Fibroblast of lung (primary cell): ENCODE data around the gene AKAP12. TPM values are rescaled to one million over a fixed set of nuclear protein-coding genes. Genes with fewer than 3 reads are reported as not detected.

Experiments used
- DNase-seq, 2 donors: peaks; one replicate each; pipeline versions ENCODE4 v3.0.0 to v3.0.0-alpha.2; 2010; ENCODE audit warnings: low read depth in 2 of 2
- H2AFZ ChIP-seq: 2 replicates; pipeline ENCODE4 v1.5.1; 2012; ENCODE audit warnings: low read length, control low read depth, inconsistent platforms
- H3K27ac ChIP-seq: 2 replicates; pipeline ENCODE4 v1.5.1; 2011; ENCODE audit warnings: low read length, control low read depth; ENCODE audit not compliant: insufficient read depth
- H3K27me3 ChIP-seq: 2 replicates; pipeline ENCODE4 v1.5.1; 2011; ENCODE audit warnings: mild to moderate bottlenecking, low read length; ENCODE audit not compliant: control insufficient read depth, insufficient read depth
- H3K36me3 ChIP-seq: 2 replicates; pipeline ENCODE4 v1.5.1; 2011; ENCODE audit warnings: low read length; ENCODE audit not compliant: control insufficient read depth, insufficient read depth
- H3K4me1 ChIP-seq: 2 replicates; pipeline ENCODE4 v1.5.1; 2011; ENCODE audit warnings: low read length; ENCODE audit not compliant: control insufficient read depth, insufficient read depth; ENCODE audit errors: extremely low read depth
- H3K4me2 ChIP-seq: 2 replicates; pipeline ENCODE4 v1.5.1; 2011; ENCODE audit warnings: low read length, control low read depth; ENCODE audit not compliant: insufficient read depth; ENCODE audit errors: extremely low read depth
- H3K4me3 ChIP-seq, 4 experiments: fragments of 200-600 bp in 1 of 4; sonication (generic) in 1 of 4; replicated peaks in 1 of 4; 2 replicates each; pipeline ENCODE4 v1.5.1; 2011 to 2016; ENCODE audit warnings: low read length in 4 of 4, low read depth in 3 of 4, mild to moderate bottlenecking in 3 of 4, control low read depth in 2 of 4, inconsistent platforms in 1 of 4, mixed read lengths in 1 of 4; ENCODE audit not compliant: insufficient read depth in 1 of 4; ENCODE audit errors: control extremely low read depth in 1 of 4
- H3K79me2 ChIP-seq: 2 replicates; pipeline ENCODE4 v1.5.1; 2012; ENCODE audit warnings: mild to moderate bottlenecking, low read length, inconsistent platforms; ENCODE audit not compliant: control insufficient read depth, insufficient read depth
- H3K9ac ChIP-seq: 2 replicates; pipeline ENCODE4 v1.5.1; 2011; ENCODE audit warnings: mild to moderate bottlenecking, low read length, control low read depth; ENCODE audit not compliant: insufficient read depth
- H3K9me3 ChIP-seq: 2 replicates; pipeline ENCODE4 v1.5.1; 2012; ENCODE audit warnings: low read depth, low read length; ENCODE audit not compliant: control insufficient read depth, insufficient read depth
- H4K20me1 ChIP-seq: 2 replicates; pipeline ENCODE4 v1.5.1; 2011; ENCODE audit warnings: low read length; ENCODE audit not compliant: control insufficient read depth, insufficient read depth; ENCODE audit errors: extremely low read depth
- CTCF ChIP-seq, 2 donors: IDR thresholded peaks in 1 of 2; conservative IDR thresholded peaks in 1 of 2; 1 replicate in 1 of 2; 2 replicates in 1 of 2; pipeline ENCODE4 v1.5.1; 2011 to 2012; ENCODE audit warnings: low read length in 2 of 2, control low read depth in 1 of 2, inconsistent platforms in 1 of 2, low read depth in 1 of 2, mild to moderate bottlenecking in 1 of 2
- EZH2 ChIP-seq: IDR thresholded peaks from 2 replicates; pipeline ENCODE4 v1.5.1; 2012; ENCODE audit warnings: low read length, control low read depth, mild to moderate bottlenecking; ENCODE audit errors: missing control alignments
- polyA plus RNA-seq, 2 donors: library from polyadenylated mRNA; depleted of rRNA in 1 of 2; stranded (reverse) in 1 of 2; unstranded in 1 of 2; fragments of >200 nt; gene quantifications; 2 replicates each; pipeline ENCODE4 v1.2.1, GENCODE V29; 2011 to 2012; ENCODE audit warnings: missing spikeins in 1 of 2
- total RNA-seq: library from RNA; depleted of rRNA; stranded (reverse); fragments of >200 nt; gene quantifications from 2 replicates; pipeline ENCODE4 v1.2.1, GENCODE V29; 2014

The AKAP12 gene
- total and polyA plus RNA-seq, 2 donors (not counting 1 experiment from before 2014, with no cell fraction given): 68.5 to 133 TPM

GRCh38 chr6:151207674-151208073 is 32.1 kb upstream of the AKAP12 start:
- no peaks in the 10 kb centered on the region for H3K79me2 ChIP-seq
- H3K4me3 ChIP-seq: no peak overlapping the region
- no peak for DNase-seq
- H3K27me3 ChIP-seq: no peaks in the 10 kb centered on the region
- H3K9ac ChIP-seq: no peak overlapping the region
- TF ChIP-seq CTCF (conservative IDR thresholded peaks at IDR 0.05 in 1 of 2, IDR thresholded peaks at IDR 0.05 in 1 of 2; ENCODE audit: low read depth in 1 of 2, low read length in 2 of 2): no peak
- no peak for TF ChIP-seq EZH2
- H3K27ac ChIP-seq: no peak overlapping the region
- H4K20me1 ChIP-seq: no peaks in the 10 kb centered on the region
- no peaks in the 10 kb centered on the region for H3K9me3 ChIP-seq
- H3K4me1 ChIP-seq: no peaks in the 10 kb centered on the region
- no peak overlapping the region for H2AFZ ChIP-seq
- no peaks in the 10 kb centered on the region for H3K36me3 ChIP-seq
- H3K4me2 ChIP-seq: no peak overlapping the region

DNA sequence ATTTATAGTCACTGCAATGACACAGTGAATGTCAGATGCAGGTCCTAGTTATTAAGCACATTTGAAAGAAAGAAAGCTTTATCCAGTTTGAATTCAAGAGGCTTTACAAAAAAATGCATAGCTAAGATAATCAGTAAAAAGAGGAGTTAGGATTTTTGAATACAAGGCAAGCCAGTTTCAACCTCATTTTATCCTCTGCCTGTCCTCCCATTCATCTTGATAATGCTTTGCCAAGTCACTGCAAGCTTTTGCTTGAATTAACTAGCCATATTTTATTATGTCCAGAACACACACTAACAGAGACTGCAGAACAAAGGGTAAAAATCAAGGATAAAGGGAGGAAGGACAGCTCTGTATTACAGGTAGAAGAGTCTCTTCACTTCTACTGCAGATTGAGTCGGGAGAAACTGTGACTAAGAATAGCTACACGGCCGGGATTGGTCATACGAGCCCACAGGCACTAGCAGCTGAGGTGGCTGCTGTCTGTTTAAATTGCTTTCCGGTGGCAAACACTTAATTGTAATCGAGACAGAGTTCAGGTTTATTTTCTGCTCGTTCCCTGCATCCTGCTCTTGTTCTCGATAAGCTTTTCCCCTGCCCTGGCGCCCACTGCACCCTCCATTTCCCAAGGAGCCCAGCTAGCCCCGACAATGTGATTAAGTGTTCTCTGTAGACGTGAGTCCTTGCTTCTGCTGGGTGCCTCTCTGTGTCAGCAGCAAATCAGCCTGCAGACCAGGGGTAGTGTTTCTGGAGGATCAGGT is 30.5 kb upstream of the AKAP12 start:
- Histone ChIP-seq H3K4me2 (peak overlapping the region; percentile 44), H3K36me3 (no peaks in the 10 kb centered on the region), H3K79me2 (no peaks in the 10 kb centered on the region), H3K27me3 (no peaks in the 10 kb centered on the region), H3K9ac (no peak overlapping the region), H3K4me1 (no peaks in the 10 kb centered on the region), H3K4me3 (no peak overlapping the region), H2AFZ (peak overlapping the region; percentile 49), H4K20me1 (no peaks in the 10 kb centered on the region), H3K27ac (no peak overlapping the region), H3K9me3 (no peaks in the 10 kb centered on the region)
- DNase-seq: peak in 1 of 2 donors; percentile 51
- TF ChIP-seq EZH2 (no peak), CTCF (conservative IDR thresholded peaks at IDR 0.05 in 1 of 2, IDR thresholded peaks at IDR 0.05 in 1 of 2; ENCODE audit: low read depth in 1 of 2, low read length in 2 of 2) (no peak)

DNA sequence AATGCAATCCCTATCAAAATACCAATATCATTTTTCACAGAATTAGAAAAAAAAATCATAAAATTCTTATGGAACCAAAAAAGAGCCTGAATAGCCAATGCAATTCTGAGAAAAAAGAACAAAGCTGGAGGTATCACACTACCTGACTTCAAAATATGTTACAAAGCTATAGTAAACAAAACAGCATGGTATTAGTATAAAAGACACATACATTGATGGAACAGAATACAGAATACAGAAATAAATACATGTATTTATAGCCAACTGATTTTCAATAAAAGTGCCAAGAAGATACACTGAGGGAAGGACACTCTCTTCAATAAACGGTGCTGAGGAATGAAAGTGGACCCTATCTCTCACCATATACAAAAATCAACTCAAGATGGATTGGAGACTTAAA is 28.7 kb upstream of the AKAP12 start:
- H3K9ac ChIP-seq: no peak overlapping the region
- H2AFZ ChIP-seq: no peak overlapping the region
- no peaks in the 10 kb centered on the region for H3K4me1 ChIP-seq
- H3K4me2 ChIP-seq: no peak overlapping the region
- no peaks in the 10 kb centered on the region for H4K20me1 ChIP-seq
- H3K36me3 ChIP-seq: no peaks in the 10 kb centered on the region
- H3K27me3 ChIP-seq: no peaks in the 10 kb centered on the region
- TF ChIP-seq CTCF (conservative IDR thresholded peaks at IDR 0.05 in 1 of 2, IDR thresholded peaks at IDR 0.05 in 1 of 2; ENCODE audit: low read depth in 1 of 2, low read length in 2 of 2): no peak
- no peak for TF ChIP-seq EZH2
- no peak overlapping the region for H3K4me3 ChIP-seq
- H3K9me3 ChIP-seq: no peaks in the 10 kb centered on the region
- no peak for DNase-seq
- H3K79me2 ChIP-seq: no peaks in the 10 kb centered on the region
- no peak overlapping the region for H3K27ac ChIP-seq
